ENCODE results near the gene SRGAP1. TPM values are rescaled to one million over a fixed set of nuclear protein-coding genes. Genes with fewer than 3 reads are reported as not detected.

Gene SRGAP1
- polyA plus RNA-seq, 1 experiment = 24.9 TPM

DNA sequence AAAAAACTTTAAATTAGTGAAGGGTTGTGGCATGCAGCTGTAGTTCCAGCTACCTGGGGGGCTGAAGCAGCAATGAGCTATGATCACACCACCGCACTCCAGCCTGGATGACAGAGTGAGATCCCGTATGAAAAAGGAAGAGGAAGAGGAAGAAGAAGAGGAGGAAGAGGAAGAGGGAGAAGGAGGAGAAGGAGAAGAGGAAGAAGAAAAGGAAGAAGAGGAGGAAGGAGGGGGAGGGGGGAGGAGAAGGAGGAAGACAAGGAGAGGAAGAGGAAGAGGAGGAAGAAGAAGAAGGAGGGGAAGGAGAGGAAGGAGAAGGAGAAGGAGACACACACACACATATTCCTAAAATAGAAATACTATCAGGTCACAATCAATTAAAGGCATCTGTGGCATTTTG, 32.7 kb upstream of the SRGAP1 start:
- no peaks in the 10 kb centered on the region for H3K9me3 ChIP-seq (ENCODE audit: control insufficient read depth, insufficient read depth, low read length)
- H3K27me3 ChIP-seq (ENCODE audit: control insufficient read depth, insufficient read depth, low read length) = no peaks in the 10 kb centered on the region
- no peak for DNase-seq (ENCODE audit: low read depth, low spot score)
- TF ChIP-seq, protein P1, sequence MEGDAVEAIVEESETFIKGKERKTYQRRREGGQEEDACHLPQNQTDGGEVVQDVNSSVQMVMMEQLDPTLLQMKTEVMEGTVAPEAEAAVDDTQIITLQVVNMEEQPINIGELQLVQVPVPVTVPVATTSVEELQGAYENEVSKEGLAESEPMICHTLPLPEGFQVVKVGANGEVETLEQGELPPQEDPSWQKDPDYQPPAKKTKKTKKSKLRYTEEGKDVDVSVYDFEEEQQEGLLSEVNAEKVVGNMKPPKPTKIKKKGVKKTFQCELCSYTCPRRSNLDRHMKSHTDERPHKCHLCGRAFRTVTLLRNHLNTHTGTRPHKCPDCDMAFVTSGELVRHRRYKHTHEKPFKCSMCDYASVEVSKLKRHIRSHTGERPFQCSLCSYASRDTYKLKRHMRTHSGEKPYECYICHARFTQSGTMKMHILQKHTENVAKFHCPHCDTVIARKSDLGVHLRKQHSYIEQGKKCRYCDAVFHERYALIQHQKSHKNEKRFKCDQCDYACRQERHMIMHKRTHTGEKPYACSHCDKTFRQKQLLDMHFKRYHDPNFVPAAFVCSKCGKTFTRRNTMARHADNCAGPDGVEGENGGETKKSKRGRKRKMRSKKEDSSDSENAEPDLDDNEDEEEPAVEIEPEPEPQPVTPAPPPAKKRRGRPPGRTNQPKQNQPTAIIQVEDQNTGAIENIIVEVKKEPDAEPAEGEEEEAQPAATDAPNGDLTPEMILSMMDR (IDR thresholded peaks at IDR 0.05; ENCODE audit: low read depth, low read length) = no peak
- H3K4me3 ChIP-seq (ENCODE audit: low read depth, low read length) = no peak overlapping the region
- ChIA-PET CTCF (interaction anchor here (0.7 to 3.4 kb wide), 2 partner anchors 9 kb away, joined by 3 to 19 read pairs; no protein-coding TSS in a partner anchor), POLR2A (no interaction called here)
- no peak overlapping the region for H3K27ac ChIP-seq (ENCODE audit: low read depth, low read length)

DNA sequence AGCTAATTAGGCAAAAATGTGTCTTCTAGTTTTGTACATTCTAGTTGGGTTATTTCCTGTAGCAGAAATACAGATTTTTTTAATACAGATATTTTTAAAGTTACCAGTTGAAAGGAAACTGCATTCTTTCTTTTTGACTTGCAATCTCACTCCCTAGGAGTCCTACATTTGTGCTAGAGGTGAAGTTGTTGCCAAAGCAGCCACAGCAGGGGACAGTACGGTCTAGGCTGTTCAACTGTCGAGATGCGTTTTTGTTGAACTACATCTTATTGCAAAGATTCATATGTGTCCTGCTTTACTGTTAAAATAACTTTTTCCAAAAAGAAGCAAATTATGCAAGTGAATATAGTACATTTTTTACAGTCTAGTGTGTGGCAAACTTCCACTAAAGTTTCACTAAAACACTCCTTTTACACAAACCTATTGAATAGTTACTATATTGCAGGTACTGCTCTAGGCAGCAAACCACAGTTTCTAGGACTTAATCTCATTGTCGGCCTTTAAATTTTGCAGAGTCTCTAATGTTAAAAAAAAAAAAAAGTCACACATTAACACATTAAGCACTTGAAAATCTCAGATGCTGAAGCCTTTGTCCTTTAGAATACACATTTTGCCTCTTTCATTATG, 30.2 kb upstream of the SRGAP1 start:
- no peak overlapping the region for H3K4me3 ChIP-seq (ENCODE audit: low read depth, low read length)
- TF ChIP-seq, protein P1 (IDR thresholded peaks at IDR 0.05; ENCODE audit: low read depth, low read length) = no peak
- no peak for DNase-seq (ENCODE audit: low read depth, low spot score)
- CTCF ChIA-PET = interaction anchor here (0.8 to 3.4 kb wide), 4 partner anchors 12 to 368 kb away, joined by 3 to 19 read pairs (median 5); no protein-coding TSS in a partner anchor
- H3K27me3 ChIP-seq (ENCODE audit: control insufficient read depth, insufficient read depth, low read length) = no peaks in the 10 kb centered on the region
- POLR2A ChIA-PET = no interaction called here
- H3K27ac ChIP-seq (ENCODE audit: low read depth, low read length) = no peak overlapping the region
- H3K9me3 ChIP-seq (ENCODE audit: control insufficient read depth, insufficient read depth, low read length) = no peaks in the 10 kb centered on the region

DNA sequence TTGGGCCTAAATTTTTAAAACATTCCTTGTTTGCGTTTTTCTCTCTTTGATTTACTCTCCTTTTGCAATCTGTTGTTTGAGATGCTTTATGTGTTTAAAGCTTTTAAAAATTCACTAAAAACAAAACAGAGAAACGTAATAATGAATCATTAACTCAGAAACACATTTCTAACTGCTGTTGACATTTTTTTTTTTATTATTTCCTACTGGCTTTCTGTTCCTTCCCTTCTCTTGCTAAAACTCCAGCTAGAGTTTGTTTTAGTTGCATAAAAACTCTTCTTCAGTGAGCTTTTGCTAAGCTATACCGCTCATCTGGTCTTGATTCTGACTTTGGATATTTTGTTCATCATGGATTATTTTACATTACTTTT, 29.0 kb upstream of the SRGAP1 start:
- H3K9me3 ChIP-seq (ENCODE audit: control insufficient read depth, insufficient read depth, low read length) = no peaks in the 10 kb centered on the region
- H3K4me3 ChIP-seq (ENCODE audit: low read depth, low read length) = no peak overlapping the region
- no peak for DNase-seq (ENCODE audit: low read depth, low spot score)
- CTCF ChIA-PET = interaction anchor here (0.6 to 1.8 kb wide), 2 partner anchors 11 to 12 kb away, joined by 4 to 6 read pairs; no protein-coding TSS in a partner anchor
- POLR2A ChIA-PET = no interaction called here
- TF ChIP-seq, protein P1 (IDR thresholded peaks at IDR 0.05; ENCODE audit: low read depth, low read length) = no peak
- H3K27ac ChIP-seq (ENCODE audit: low read depth, low read length) = no peak overlapping the region
- no peaks in the 10 kb centered on the region for H3K27me3 ChIP-seq (ENCODE audit: control insufficient read depth, insufficient read depth, low read length)

DNA sequence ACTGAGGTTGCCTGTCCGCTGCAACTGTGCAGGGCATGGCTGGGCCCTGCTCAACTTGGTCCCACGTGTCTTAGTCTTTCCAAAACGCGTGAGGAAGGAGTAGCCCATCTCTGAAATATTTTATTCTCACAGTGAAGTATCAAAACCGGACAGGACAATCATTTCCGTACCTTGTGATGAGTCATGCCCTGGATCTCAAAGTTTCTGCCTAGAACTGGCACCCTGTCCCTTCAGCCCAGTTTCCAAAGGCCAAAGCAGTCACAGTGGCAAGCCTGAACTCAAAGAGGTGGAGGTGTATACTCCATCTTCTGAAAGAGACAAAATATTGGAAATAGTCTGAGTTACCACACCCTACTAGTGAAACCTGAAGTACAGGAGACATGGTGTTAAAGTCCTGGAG, 28.5 kb upstream of the SRGAP1 start:
- Histone ChIP-seq H3K4me3 (ENCODE audit: low read depth, low read length) (no peak overlapping the region), H3K9me3 (ENCODE audit: control insufficient read depth, insufficient read depth, low read length) (peaks cover 4% of the 10 kb centered on the region; the same call in 1 of the 2 replicates), H3K27ac (ENCODE audit: low read depth, low read length) (no peak overlapping the region), H3K27me3 (ENCODE audit: control insufficient read depth, insufficient read depth, low read length) (no peaks in the 10 kb centered on the region)
- no peak for DNase-seq (ENCODE audit: low read depth, low spot score)
- TF ChIP-seq, protein P1 (IDR thresholded peaks at IDR 0.05; ENCODE audit: low read depth, low read length) = no peak
- POLR2A ChIA-PET = no interaction called here
- CTCF ChIA-PET = interaction anchor here (0.6 to 1.8 kb wide), 2 partner anchors 10 to 13 kb away, joined by 4 to 6 read pairs; no protein-coding TSS in a partner anchor

DNA sequence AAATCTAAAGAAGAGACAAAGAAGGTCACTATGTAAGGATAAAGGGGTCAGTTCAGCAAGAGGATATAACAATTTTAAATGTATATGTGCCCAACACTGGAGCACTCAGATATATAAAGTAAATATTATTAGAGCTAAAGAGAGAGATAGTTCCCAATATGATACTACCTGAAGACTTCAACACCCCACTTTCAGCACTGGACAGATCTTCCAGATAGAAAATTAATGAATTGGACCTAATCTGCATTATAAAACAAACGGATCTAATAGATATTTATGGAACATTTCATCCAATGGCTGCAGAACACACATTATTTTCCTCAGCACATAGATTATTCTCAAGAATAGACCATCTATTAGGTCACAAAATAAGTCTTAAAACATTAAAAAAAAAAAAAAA, 24.1 kb upstream of the SRGAP1 start:
- ChIA-PET CTCF (interaction anchor here (0.7 kb wide), 1 partner anchor 402 kb away, joined by 9 read pairs; no protein-coding TSS in a partner anchor), POLR2A (no interaction called here)
- Histone ChIP-seq H3K4me3 (ENCODE audit: low read depth, low read length) (no peak overlapping the region), H3K9me3 (ENCODE audit: control insufficient read depth, insufficient read depth, low read length) (peaks cover 12% of the 10 kb centered on the region), H3K27ac (ENCODE audit: low read depth, low read length) (no peak overlapping the region), H3K27me3 (ENCODE audit: control insufficient read depth, insufficient read depth, low read length) (no peaks in the 10 kb centered on the region)
- TF ChIP-seq, protein P1 (IDR thresholded peaks at IDR 0.05; ENCODE audit: low read depth, low read length) = no peak
- DNase-seq (ENCODE audit: low read depth, low spot score) = no peak

Measured in AG04450 (cell line).